ENCODE measurements around the gene IRF2BPL.

Gene IRF2BPL

DNA sequence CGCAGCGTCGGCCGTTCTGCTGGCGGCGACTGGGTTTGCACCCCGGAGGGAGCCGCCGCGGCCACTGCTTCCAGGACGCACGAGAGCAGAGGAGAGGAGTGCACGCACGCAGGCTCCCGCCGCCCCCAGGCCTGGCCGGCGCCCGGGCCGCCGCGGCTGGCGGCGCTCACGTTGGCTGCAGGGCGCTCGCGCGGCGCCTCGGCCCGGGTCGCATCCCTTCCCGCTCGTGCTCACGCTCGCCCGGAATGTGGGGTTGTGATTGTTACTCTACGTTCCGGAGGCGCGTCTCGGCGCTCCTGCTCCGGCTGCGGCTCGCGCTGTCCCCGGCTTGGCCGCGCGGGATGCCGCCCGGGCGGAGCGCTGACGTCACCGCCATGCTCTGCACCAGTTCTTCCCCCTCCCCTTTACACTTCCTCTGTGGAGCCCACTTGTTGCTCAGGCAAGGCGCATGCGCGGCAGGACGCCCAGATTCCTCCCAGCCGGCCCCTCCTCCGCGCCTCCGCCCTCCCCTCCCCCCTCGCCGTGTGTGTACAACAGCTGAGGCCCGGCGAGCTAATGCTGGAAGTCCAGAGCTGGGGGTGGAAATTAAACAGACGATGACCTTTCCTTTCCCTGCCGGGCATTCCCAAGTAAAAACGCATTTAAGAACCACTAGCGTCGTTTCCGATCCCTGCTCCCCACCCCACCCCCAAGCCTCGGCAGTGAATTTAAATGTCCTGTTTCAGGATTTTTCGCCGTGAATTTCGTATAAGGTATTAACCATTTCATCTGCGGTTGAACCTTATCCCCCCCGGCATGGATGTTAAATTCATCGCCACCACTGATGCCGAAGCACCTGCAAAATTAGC is at the start of gene IRF2BPL:
TSS of gene IRF2BPL (minus strand) at position 325 of the 848 bp plus-strand sequence. CDS start 916 bp downstream, outside the sequence.
- peak within 1 kb of the TSS; percentile 95 for H3K27ac ChIP-seq (ENCODE audit: low read depth, low read length)
- H3K4me3 ChIP-seq (ENCODE audit: low read depth, low read length), result peak within 1 kb of the TSS; percentile 81
- peaks cover 16% of the 10 kb centered on the region; the same call in 1 of the 2 replicates for H3K36me3 ChIP-seq (ENCODE audit: insufficient read depth, low read length)
- peak within 1 kb of the TSS; percentile 47 for H2AFZ ChIP-seq (ENCODE audit: low read length, unreplicated experiment)
- H3K79me2 ChIP-seq (ENCODE audit: control insufficient read depth, insufficient read depth, low read length, unreplicated experiment), result peaks cover 41% of the 10 kb centered on the region
- H3K4me1 ChIP-seq (ENCODE audit: control insufficient read depth, insufficient read depth, low read length, unreplicated experiment), result peaks cover 36% of the 10 kb centered on the region
- H3K27me3 ChIP-seq (ENCODE audit: insufficient read depth, low read length), result no peaks in the 10 kb centered on the region

DNA sequence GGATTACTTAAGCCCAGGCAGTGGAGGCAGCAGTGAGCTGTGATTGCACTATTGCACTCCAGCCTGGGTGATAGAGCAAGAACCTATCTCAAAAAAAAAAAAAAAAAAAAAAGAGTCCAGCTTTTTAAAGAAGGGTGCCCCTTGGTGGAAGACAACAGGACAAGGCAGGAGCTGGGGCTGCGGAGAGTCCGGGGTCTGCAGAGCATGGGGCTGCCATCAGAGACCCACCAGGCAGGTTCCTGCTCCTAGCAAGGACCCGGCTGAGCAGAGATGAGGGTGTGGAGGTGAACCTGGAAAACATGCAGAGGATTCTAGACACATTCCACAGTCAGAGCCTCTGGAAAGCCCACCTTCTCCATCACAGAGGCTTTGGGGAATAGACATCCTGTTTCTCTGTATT is 48.5 kb upstream of the IRF2BPL start:
- H3K27me3 ChIP-seq (ENCODE audit: insufficient read depth, low read length), result no peaks in the 10 kb centered on the region
- H3K4me1 ChIP-seq (ENCODE audit: control insufficient read depth, insufficient read depth, low read length, unreplicated experiment), result peaks cover 17% of the 10 kb centered on the region
- H3K27ac ChIP-seq (ENCODE audit: low read depth, low read length), result peak overlapping the region; percentile 81
- no peaks in the 10 kb centered on the region for H3K36me3 ChIP-seq (ENCODE audit: insufficient read depth, low read length)
- no peaks in the 10 kb centered on the region for H3K79me2 ChIP-seq (ENCODE audit: control insufficient read depth, insufficient read depth, low read length, unreplicated experiment)
- no peak overlapping the region for H3K4me3 ChIP-seq (ENCODE audit: low read depth, low read length)
- H2AFZ ChIP-seq (ENCODE audit: low read length, unreplicated experiment), result no peak overlapping the region

- Histone ChIP-seq H3K27ac (ENCODE audit: low read depth, low read length) (peak overlapping the region; percentile 85), H3K4me1 (ENCODE audit: control insufficient read depth, insufficient read depth, low read length, unreplicated experiment) (peaks cover 21% of the 10 kb centered on the region), H3K27me3 (ENCODE audit: insufficient read depth, low read length) (no peaks in the 10 kb centered on the region), H3K36me3 (ENCODE audit: insufficient read depth, low read length) (no peaks in the 10 kb centered on the region), H3K4me3 (ENCODE audit: low read depth, low read length) (peak overlapping the region; percentile 36), H2AFZ (ENCODE audit: low read length, unreplicated experiment) (peak overlapping the region; percentile 45), H3K79me2 (ENCODE audit: control insufficient read depth, insufficient read depth, low read length, unreplicated experiment) (no peaks in the 10 kb centered on the region)
Observed at GRCh38 chr14:77076113-77076631, 47.7 kb upstream of the IRF2BPL start.

- Histone ChIP-seq H3K36me3 (ENCODE audit: insufficient read depth, low read length) (no peaks in the 10 kb centered on the region), H3K27ac (ENCODE audit: low read depth, low read length) (no peak overlapping the region), H3K27me3 (ENCODE audit: insufficient read depth, low read length) (no peaks in the 10 kb centered on the region), H2AFZ (ENCODE audit: low read length, unreplicated experiment) (no peak overlapping the region), H3K79me2 (ENCODE audit: control insufficient read depth, insufficient read depth, low read length, unreplicated experiment) (no peaks in the 10 kb centered on the region), H3K4me3 (ENCODE audit: low read depth, low read length) (no peak overlapping the region), H3K4me1 (ENCODE audit: control insufficient read depth, insufficient read depth, low read length, unreplicated experiment) (peaks cover 27% of the 10 kb centered on the region)
Observed at GRCh38 chr14:77074969-77075368, 46.5 kb upstream of the IRF2BPL start.

GRCh38 chr14:77071938-77072388 is 43.5 kb upstream of the IRF2BPL start:
- H3K27me3 ChIP-seq (ENCODE audit: insufficient read depth, low read length), result no peaks in the 10 kb centered on the region
- no peaks in the 10 kb centered on the region for H3K36me3 ChIP-seq (ENCODE audit: insufficient read depth, low read length)
- no peak overlapping the region for H2AFZ ChIP-seq (ENCODE audit: low read length, unreplicated experiment)
- no peaks in the 10 kb centered on the region for H3K79me2 ChIP-seq (ENCODE audit: control insufficient read depth, insufficient read depth, low read length, unreplicated experiment)
- H3K27ac ChIP-seq (ENCODE audit: low read depth, low read length), result no peak overlapping the region
- H3K4me3 ChIP-seq (ENCODE audit: low read depth, low read length), result no peak overlapping the region
- peaks cover 27% of the 10 kb centered on the region for H3K4me1 ChIP-seq (ENCODE audit: control insufficient read depth, insufficient read depth, low read length, unreplicated experiment)

- Histone ChIP-seq H3K4me1 (ENCODE audit: control insufficient read depth, insufficient read depth, low read length, unreplicated experiment) (peaks cover 13% of the 10 kb centered on the region), H3K27ac (ENCODE audit: low read depth, low read length) (no peak overlapping the region), H3K4me3 (ENCODE audit: low read depth, low read length) (no peak overlapping the region), H2AFZ (ENCODE audit: low read length, unreplicated experiment) (no peak overlapping the region), H3K79me2 (ENCODE audit: control insufficient read depth, insufficient read depth, low read length, unreplicated experiment) (no peaks in the 10 kb centered on the region), H3K36me3 (ENCODE audit: insufficient read depth, low read length) (no peaks in the 10 kb centered on the region), H3K27me3 (ENCODE audit: insufficient read depth, low read length) (no peaks in the 10 kb centered on the region)
Observed at GRCh38 chr14:77069551-77069950, 41.0 kb upstream of the IRF2BPL start.

DNA sequence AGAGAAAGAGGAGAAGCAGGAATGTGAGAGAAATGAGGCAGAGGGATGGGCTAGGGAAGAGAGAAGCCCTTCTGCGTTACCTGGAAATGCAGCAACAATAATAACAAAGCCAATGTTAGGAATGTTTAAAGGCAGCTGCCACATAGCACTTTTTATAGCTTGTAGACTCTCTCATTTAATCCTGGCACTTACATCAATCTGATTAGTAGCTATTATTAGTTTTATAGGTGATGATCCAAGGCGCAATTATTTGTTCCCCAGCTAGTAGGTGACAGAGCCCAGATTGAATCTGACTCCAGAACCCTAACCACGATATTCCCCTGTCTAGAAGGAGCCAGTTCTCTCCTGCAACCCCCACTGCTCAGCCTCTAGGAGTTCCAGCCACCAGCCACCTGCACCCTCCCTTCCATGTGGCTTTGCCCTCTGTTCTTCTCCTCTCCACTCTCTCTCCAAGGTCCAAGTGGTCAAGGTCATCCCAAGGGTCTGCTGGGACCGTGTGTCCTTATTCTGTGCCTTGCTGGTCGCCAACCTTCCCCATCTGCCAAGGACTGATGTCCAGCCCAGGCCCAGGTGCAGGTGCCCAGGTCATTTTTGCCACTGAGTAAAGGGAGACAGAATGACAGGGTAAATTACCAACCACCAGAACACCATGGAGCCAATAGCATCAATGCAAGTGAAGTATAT is 40.2 kb upstream of the IRF2BPL start:
- Histone ChIP-seq H3K4me1 (ENCODE audit: control insufficient read depth, insufficient read depth, low read length, unreplicated experiment) (peaks cover 13% of the 10 kb centered on the region), H3K27ac (ENCODE audit: low read depth, low read length) (no peak overlapping the region), H3K27me3 (ENCODE audit: insufficient read depth, low read length) (no peaks in the 10 kb centered on the region), H3K79me2 (ENCODE audit: control insufficient read depth, insufficient read depth, low read length, unreplicated experiment) (no peaks in the 10 kb centered on the region), H2AFZ (ENCODE audit: low read length, unreplicated experiment) (no peak overlapping the region), H3K36me3 (ENCODE audit: insufficient read depth, low read length) (no peaks in the 10 kb centered on the region), H3K4me3 (ENCODE audit: low read depth, low read length) (no peak overlapping the region)

DNA sequence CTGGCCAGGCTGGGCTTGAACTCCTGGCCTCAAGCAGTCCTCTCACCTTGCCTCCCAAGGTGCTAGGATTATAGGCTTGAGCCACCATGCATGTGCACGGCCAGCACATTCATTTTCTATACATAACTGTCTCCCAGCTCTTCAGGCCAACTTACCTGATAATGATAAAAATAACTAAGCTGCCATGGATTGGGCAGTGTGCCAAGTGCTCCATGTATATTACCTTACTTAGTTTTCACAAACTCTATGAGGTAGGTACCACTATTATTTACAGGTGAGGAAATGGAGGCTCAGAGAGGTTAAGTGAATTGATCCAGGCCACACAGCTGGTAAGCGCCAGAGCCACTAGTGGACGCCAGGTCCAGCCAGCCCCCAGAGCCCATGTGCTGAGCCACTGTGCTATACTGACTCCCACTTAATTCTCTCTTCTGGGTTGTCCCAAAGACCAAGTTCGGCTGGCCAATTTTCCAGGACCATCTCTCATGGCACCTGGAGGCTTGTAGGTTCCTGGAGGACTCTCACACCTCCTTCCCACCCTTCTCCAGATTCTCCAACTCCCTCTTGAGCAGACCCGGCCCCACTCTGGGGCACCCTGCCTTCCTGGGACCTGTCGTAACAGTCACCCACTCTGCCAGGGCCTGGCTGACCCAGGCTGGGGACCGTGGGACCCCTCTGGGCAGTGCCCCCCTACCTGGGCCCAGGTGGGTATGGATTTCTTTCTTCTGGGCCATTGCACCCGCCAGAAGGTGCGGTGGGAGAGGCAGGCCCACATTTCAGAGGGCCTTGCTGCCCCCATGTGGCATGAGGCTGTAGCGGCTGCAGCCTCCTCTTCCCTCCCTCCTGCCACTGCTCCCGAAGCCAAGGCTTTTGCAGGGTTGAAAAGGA is 39.4 kb upstream of the IRF2BPL start:
- Histone ChIP-seq H3K27ac (ENCODE audit: low read depth, low read length) (no peak overlapping the region), H3K27me3 (ENCODE audit: insufficient read depth, low read length) (no peaks in the 10 kb centered on the region), H3K4me1 (ENCODE audit: control insufficient read depth, insufficient read depth, low read length, unreplicated experiment) (peaks cover 13% of the 10 kb centered on the region), H3K79me2 (ENCODE audit: control insufficient read depth, insufficient read depth, low read length, unreplicated experiment) (no peaks in the 10 kb centered on the region), H3K36me3 (ENCODE audit: insufficient read depth, low read length) (no peaks in the 10 kb centered on the region), H3K4me3 (ENCODE audit: low read depth, low read length) (no peak overlapping the region), H2AFZ (ENCODE audit: low read length, unreplicated experiment) (no peak overlapping the region)

- Histone ChIP-seq H3K36me3 (ENCODE audit: insufficient read depth, low read length) (no peaks in the 10 kb centered on the region), H3K79me2 (ENCODE audit: control insufficient read depth, insufficient read depth, low read length, unreplicated experiment) (no peaks in the 10 kb centered on the region), H3K4me3 (ENCODE audit: low read depth, low read length) (no peak overlapping the region), H3K4me1 (ENCODE audit: control insufficient read depth, insufficient read depth, low read length, unreplicated experiment) (peaks cover 6% of the 10 kb centered on the region), H2AFZ (ENCODE audit: low read length, unreplicated experiment) (no peak overlapping the region), H3K27me3 (ENCODE audit: insufficient read depth, low read length) (no peaks in the 10 kb centered on the region), H3K27ac (ENCODE audit: low read depth, low read length) (no peak overlapping the region)
Observed at GRCh38 chr14:77066578-77067172, 38.2 kb upstream of the IRF2BPL start.

All from ACC112 (cell line).